Liver (tissue), 9 donors: Measurements from ENCODE around the gene TIAM2. TPM values are rescaled to one million over a fixed set of nuclear protein-coding genes. Genes with fewer than 3 reads are reported as not detected.

Experiments
- DNase-seq: peaks from one replicate; pipeline ENCODE4 v3.0.0-alpha.2; 2017; ENCODE audit warnings: low spot score
- H3K27ac ChIP-seq, 2 donors: one replicate each; pipeline ENCODE4 v1.7.0; 2013; ENCODE audit warnings: inconsistent platforms in 2 of 2, low read length in 2 of 2, control low read depth in 1 of 2, low read depth in 1 of 2, mild to moderate bottlenecking in 1 of 2
- H3K27me3 ChIP-seq, 4 donors: one replicate each; pipeline versions ENCODE4 v1.6.1 to v1.7.0; 2013; ENCODE audit warnings: low read length in 3 of 4, inconsistent platforms in 1 of 4, mild to moderate bottlenecking in 1 of 4, moderate library complexity in 1 of 4; ENCODE audit not compliant: control insufficient read depth in 4 of 4, insufficient read depth in 4 of 4
- H3K36me3 ChIP-seq, 4 donors: one replicate each; pipeline versions ENCODE4 v1.6.1 to v1.7.0; 2013; ENCODE audit warnings: low read length in 3 of 4, mild to moderate bottlenecking in 3 of 4, low read depth in 1 of 4, moderate library complexity in 1 of 4; ENCODE audit not compliant: control insufficient read depth in 4 of 4, insufficient read depth in 3 of 4
- H3K4me1 ChIP-seq, 4 donors: one replicate each; pipeline versions ENCODE4 v1.6.1 to v1.7.0; 2013; ENCODE audit warnings: low read length in 3 of 4, mild to moderate bottlenecking in 3 of 4, moderate library complexity in 1 of 4; ENCODE audit not compliant: control insufficient read depth in 4 of 4, insufficient read depth in 4 of 4
- H3K4me3 ChIP-seq, 3 donors: one replicate each; pipeline versions ENCODE4 v1.6.1 to v1.7.0; 2013; ENCODE audit warnings: low read length in 3 of 3, control low read depth in 1 of 3, low read depth in 1 of 3, mild to moderate bottlenecking in 1 of 3
- H3K9ac ChIP-seq, 2 donors: one replicate each; pipeline ENCODE4 v1.7.0; 2013; ENCODE audit warnings: low read length in 2 of 2, mild to moderate bottlenecking in 2 of 2, moderate library complexity in 2 of 2, control low read depth in 1 of 2, low read depth in 1 of 2
- H3K9me3 ChIP-seq, 4 donors: one replicate each; pipeline versions ENCODE4 v1.6.1 to v1.7.0; 2013; ENCODE audit warnings: low read length in 3 of 4; ENCODE audit not compliant: control insufficient read depth in 4 of 4
- EGR1 ChIP-seq, 2 donors: IDR thresholded peaks; 2 replicates each; pipeline ENCODE4 v1.6.1; 2016 to 2018; ENCODE audit warnings: antibody characterized with exemption in 2 of 2, low read depth in 2 of 2
- FOXA1 ChIP-seq: IDR thresholded peaks from 2 replicates; pipeline ENCODE4 v1.6.1; 2016; ENCODE audit warnings: antibody characterized with exemption
- FOXA2 ChIP-seq: IDR thresholded peaks from 2 replicates; pipeline ENCODE4 v1.6.1; 2016; ENCODE audit warnings: antibody characterized with exemption
- GABPA ChIP-seq, 2 donors: IDR thresholded peaks in 1 of 2; conservative IDR thresholded peaks in 1 of 2; 2 replicates each; pipeline ENCODE4 v1.6.1; 2016; ENCODE audit warnings: antibody characterized with exemption in 2 of 2, mild to moderate bottlenecking in 1 of 2, moderate library complexity in 1 of 2
- HNF4G ChIP-seq: IDR thresholded peaks from 2 replicates; pipeline ENCODE4 v1.6.1; 2016; ENCODE audit warnings: antibody characterized with exemption
- JUND ChIP-seq, 2 donors: IDR thresholded peaks; 2 replicates each; pipeline ENCODE4 v1.6.1; 2016; ENCODE audit warnings: antibody characterized with exemption in 2 of 2
- NR2F2 ChIP-seq: IDR thresholded peaks from 2 replicates; pipeline ENCODE4 v1.6.1; 2016; ENCODE audit warnings: antibody characterized with exemption
- RAD21 ChIP-seq, 2 donors: IDR thresholded peaks; 2 replicates each; pipeline ENCODE4 v1.6.1; 2016; ENCODE audit warnings: antibody characterized with exemption in 2 of 2, mild to moderate bottlenecking in 2 of 2
- RXRA ChIP-seq, 2 donors: IDR thresholded peaks; 2 replicates each; pipeline ENCODE4 v1.6.1; 2017 to 2018; ENCODE audit warnings: antibody characterized with exemption in 2 of 2, mild to moderate bottlenecking in 1 of 2
- SP1 ChIP-seq: IDR thresholded peaks from 2 replicates; pipeline ENCODE4 v1.6.1; 2018; ENCODE audit warnings: antibody characterized with exemption, mild to moderate bottlenecking
- TAF1 ChIP-seq: conservative IDR thresholded peaks from 2 replicates; pipeline ENCODE4 v1.6.1; 2016; ENCODE audit warnings: antibody characterized with exemption, mild to moderate bottlenecking
- YY1 ChIP-seq: IDR thresholded peaks from 2 replicates; pipeline ENCODE4 v1.6.1; 2016; ENCODE audit warnings: antibody characterized with exemption, mild to moderate bottlenecking
- WGBS: extraction: QIAGEN DNeasy Blood & Tissue Kit; methylation state at CpG from one replicate; pipeline ENCODE4 v1.1.7; 2013; 5-methylcytosine and 5-hydroxymethylcytosine counted together
- polyA plus RNA-seq, 2 donors: library from polyadenylated mRNA; stranded (reverse) in 1 of 2; unstranded in 1 of 2; fragments of 200-250 nt in 1 of 2; fragments of >200 nt in 1 of 2; fragmentation: Nextera tagmentation in 1 of 2; extraction: Ambion mirVana in 1 of 2; gene quantifications; one replicate each; pipeline versions ENCODE4 v1.2.1 to v1.2.3, GENCODE V29; 2013 to 2015
- total RNA-seq, 2 donors: library from RNA; depleted of rRNA; stranded (reverse); fragments of >200 nt; gene quantifications; one replicate each; pipeline ENCODE4 v1.2.3, GENCODE V29; 2014
- TF ChIP-seq, protein P1 (sequence below): fragments of 150-350 bp; IDR thresholded peaks from 2 replicates; pipeline ENCODE4 v1.5.1; 2017; ENCODE audit warnings: improper control_type of control experiment, low read depth, low read length; ENCODE audit not compliant: missing input control
- TF ChIP-seq, protein P2 (sequence below): IDR thresholded peaks from 2 replicates; pipeline ENCODE4 v1.6.1; 2016; ENCODE audit warnings: antibody characterized with exemption, mild to moderate bottlenecking
- TF ChIP-seq, protein P3 (sequence below): IDR thresholded peaks from 2 replicates; pipeline ENCODE4 v1.6.1; 2016; ENCODE audit warnings: antibody characterized with exemption
- TF ChIP-seq, protein P4 (sequence below): IDR thresholded peaks from 2 replicates; pipeline ENCODE4 v1.6.1; 2016; ENCODE audit warnings: antibody characterized with exemption
- donor health status: healthy.
- donor health status: healthy.
- donor health status: healthy.
- donor health status: healthy.
- donor health status: healthy.

TIAM2 gene
- total and polyA plus RNA-seq, 4 donors: 0.62 to 3.7 (median 2.4) TPM

DNA sequence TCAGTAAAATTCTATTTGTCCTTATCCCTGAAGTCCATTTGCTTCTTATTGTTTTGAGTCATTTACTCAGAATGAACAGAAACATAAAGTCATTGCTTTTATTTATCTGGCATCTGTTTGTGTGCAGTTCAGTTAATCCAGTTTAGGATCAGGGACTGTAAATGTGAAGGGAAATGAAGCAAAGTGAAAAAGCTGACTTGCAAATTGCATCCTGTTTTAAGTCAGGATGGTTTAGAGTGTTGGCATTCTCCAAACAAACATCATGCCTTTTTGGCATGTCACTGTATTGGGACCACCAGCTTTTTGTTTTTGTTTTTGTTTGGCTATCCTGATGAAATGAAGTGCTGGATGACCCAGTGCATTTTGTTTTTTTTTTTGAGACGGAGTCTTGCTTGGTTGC lies 168.5 kb downstream of the TIAM2 start (continued):
- TF ChIP-seq, protein P1, sequence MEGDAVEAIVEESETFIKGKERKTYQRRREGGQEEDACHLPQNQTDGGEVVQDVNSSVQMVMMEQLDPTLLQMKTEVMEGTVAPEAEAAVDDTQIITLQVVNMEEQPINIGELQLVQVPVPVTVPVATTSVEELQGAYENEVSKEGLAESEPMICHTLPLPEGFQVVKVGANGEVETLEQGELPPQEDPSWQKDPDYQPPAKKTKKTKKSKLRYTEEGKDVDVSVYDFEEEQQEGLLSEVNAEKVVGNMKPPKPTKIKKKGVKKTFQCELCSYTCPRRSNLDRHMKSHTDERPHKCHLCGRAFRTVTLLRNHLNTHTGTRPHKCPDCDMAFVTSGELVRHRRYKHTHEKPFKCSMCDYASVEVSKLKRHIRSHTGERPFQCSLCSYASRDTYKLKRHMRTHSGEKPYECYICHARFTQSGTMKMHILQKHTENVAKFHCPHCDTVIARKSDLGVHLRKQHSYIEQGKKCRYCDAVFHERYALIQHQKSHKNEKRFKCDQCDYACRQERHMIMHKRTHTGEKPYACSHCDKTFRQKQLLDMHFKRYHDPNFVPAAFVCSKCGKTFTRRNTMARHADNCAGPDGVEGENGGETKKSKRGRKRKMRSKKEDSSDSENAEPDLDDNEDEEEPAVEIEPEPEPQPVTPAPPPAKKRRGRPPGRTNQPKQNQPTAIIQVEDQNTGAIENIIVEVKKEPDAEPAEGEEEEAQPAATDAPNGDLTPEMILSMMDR: no peak
- TF ChIP-seq YY1 (no peak), HNF4G (no peak)
- TF ChIP-seq, protein P2, sequence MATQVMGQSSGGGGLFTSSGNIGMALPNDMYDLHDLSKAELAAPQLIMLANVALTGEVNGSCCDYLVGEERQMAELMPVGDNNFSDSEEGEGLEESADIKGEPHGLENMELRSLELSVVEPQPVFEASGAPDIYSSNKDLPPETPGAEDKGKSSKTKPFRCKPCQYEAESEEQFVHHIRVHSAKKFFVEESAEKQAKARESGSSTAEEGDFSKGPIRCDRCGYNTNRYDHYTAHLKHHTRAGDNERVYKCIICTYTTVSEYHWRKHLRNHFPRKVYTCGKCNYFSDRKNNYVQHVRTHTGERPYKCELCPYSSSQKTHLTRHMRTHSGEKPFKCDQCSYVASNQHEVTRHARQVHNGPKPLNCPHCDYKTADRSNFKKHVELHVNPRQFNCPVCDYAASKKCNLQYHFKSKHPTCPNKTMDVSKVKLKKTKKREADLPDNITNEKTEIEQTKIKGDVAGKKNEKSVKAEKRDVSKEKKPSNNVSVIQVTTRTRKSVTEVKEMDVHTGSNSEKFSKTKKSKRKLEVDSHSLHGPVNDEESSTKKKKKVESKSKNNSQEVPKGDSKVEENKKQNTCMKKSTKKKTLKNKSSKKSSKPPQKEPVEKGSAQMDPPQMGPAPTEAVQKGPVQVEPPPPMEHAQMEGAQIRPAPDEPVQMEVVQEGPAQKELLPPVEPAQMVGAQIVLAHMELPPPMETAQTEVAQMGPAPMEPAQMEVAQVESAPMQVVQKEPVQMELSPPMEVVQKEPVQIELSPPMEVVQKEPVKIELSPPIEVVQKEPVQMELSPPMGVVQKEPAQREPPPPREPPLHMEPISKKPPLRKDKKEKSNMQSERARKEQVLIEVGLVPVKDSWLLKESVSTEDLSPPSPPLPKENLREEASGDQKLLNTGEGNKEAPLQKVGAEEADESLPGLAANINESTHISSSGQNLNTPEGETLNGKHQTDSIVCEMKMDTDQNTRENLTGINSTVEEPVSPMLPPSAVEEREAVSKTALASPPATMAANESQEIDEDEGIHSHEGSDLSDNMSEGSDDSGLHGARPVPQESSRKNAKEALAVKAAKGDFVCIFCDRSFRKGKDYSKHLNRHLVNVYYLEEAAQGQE: no peak

GRCh38 chr6:155165029-155165710 lies 170.1 kb downstream of the TIAM2 start:
- Histone ChIP-seq H3K27ac (no peak overlapping the region), H3K9me3 (no peaks in the 10 kb centered on the region), H3K4me1 (no peaks in the 10 kb centered on the region), H3K36me3 (no peaks in the 10 kb centered on the region), H3K9ac (no peak overlapping the region), H3K27me3 (no peaks in the 10 kb centered on the region), H3K4me3 (no peak overlapping the region)
- no peak for DNase-seq
- 88% methylated on average over 12 of the region's 12 CpGs for WGBS
- TF ChIP-seq HNF4G (no peak), GABPA (IDR thresholded peaks at IDR 0.05 in 1 of 2, conservative IDR thresholded peaks at IDR 0.05 in 1 of 2) (no peak), FOXA1 (no peak), SP1 (no peak)

DNA sequence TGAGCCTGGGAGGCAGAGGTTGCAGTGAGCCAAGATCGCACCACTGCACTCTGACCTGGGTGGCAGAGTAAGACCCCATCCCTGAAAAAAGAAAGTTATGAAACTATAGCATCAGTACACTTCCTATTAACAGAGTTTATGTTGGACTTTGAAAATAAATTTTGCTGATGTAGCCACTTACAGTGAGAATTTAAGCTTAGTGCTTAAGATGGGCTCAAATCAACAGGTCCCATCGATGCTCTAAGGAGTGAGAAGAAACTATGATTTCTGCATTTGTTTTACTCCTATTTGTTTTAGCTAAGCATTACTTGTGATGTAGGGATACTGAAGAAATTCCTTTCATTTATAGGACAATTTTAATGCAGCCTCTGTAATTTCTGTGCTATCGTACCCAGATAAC lies 175.4 kb downstream of the TIAM2 start:
- no peaks in the 10 kb centered on the region for H3K4me1 ChIP-seq
- H3K9me3 ChIP-seq: no peaks in the 10 kb centered on the region
- no peak overlapping the region for H3K9ac ChIP-seq
- 91% methylated on average over 3 of the region's 3 CpGs for WGBS
- no peaks in the 10 kb centered on the region for H3K36me3 ChIP-seq
- H3K27ac ChIP-seq: no peak overlapping the region
- H3K27me3 ChIP-seq: no peaks in the 10 kb centered on the region
- no peak for DNase-seq
- no peak overlapping the region for H3K4me3 ChIP-seq
- TF ChIP-seq, protein P2: no peak
- TF ChIP-seq RAD21 (IDR thresholded peaks at IDR 0.05) (no peak), YY1 (no peak), NR2F2 (no peak), RXRA (IDR thresholded peaks at IDR 0.05) (no peak), TAF1 (no peak), GABPA (IDR thresholded peaks at IDR 0.05 in 1 of 2, conservative IDR thresholded peaks at IDR 0.05 in 1 of 2) (no peak), FOXA1 (no peak), EGR1 (IDR thresholded peaks at IDR 0.05; ENCODE audit: low read depth in 2 of 2) (no peak), SP1 (no peak), FOXA2 (no peak), JUND (IDR thresholded peaks at IDR 0.05) (no peak)
- TF ChIP-seq, protein P3, sequence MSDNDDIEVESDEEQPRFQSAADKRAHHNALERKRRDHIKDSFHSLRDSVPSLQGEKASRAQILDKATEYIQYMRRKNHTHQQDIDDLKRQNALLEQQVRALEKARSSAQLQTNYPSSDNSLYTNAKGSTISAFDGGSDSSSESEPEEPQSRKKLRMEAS: no peak
- TF ChIP-seq, protein P1: no peak
- TF ChIP-seq, protein P4, sequence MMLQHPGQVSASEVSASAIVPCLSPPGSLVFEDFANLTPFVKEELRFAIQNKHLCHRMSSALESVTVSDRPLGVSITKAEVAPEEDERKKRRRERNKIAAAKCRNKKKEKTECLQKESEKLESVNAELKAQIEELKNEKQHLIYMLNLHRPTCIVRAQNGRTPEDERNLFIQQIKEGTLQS: no peak
